ENCODE results near the gene SLC7A14. TPM values are rescaled to one million over a fixed set of nuclear protein-coding genes. Genes with fewer than 3 reads are reported as not detected.

The SLC7A14 gene
- total RNA-seq, 4 donors from 2014 or later = under 0.01 to 0.06 (median under 0.01) TPM; not detected in 1

DNA sequence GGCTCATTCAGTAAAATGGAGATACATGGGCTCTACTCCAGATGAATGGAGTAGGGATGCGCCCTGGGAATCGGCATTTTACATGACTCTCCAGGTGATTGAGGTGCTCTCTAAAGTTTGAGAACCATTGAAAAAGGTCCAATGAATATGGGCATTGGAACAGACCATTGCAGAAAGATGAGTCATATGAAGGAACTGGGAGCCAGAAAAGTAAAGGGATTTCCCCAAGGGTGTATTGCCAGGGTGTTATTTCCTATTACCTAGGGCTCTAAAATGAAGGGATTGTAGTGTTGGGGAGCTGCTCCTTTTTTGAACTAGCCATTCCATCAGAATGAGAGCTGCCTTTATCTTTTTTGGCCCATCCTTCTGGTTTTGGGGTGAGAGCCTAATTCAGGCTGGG is 145.5 kb downstream of the SLC7A14 start:
- ATAC-seq (ENCODE audit: low FRiP score) (peak; percentile 75), DNase-seq (ENCODE audit: low spot score) (no peak)
- TF ChIP-seq, protein P1, sequence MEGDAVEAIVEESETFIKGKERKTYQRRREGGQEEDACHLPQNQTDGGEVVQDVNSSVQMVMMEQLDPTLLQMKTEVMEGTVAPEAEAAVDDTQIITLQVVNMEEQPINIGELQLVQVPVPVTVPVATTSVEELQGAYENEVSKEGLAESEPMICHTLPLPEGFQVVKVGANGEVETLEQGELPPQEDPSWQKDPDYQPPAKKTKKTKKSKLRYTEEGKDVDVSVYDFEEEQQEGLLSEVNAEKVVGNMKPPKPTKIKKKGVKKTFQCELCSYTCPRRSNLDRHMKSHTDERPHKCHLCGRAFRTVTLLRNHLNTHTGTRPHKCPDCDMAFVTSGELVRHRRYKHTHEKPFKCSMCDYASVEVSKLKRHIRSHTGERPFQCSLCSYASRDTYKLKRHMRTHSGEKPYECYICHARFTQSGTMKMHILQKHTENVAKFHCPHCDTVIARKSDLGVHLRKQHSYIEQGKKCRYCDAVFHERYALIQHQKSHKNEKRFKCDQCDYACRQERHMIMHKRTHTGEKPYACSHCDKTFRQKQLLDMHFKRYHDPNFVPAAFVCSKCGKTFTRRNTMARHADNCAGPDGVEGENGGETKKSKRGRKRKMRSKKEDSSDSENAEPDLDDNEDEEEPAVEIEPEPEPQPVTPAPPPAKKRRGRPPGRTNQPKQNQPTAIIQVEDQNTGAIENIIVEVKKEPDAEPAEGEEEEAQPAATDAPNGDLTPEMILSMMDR (IDR thresholded peaks at IDR 0.05) = no peak

DNA sequence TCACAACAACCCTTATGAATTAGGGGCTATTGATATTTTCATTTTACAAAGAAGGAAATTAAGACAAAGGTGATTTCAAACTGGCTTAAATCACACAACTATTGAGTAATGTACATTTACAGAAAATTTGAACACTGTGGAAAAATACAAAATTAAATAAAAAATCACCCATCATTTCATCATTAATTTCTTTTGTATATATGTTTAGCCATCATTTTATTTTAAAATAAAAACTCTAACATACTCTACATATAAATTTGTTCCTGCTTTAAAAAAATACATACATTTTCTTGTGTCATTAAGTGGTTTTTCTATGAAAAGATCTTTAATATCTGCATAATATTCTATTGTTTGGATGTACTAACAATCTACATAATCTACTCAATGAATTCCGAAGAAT is 147.0 kb downstream of the SLC7A14 start:
- TF ChIP-seq, protein P1 (IDR thresholded peaks at IDR 0.05) = no peak
- ATAC-seq (ENCODE audit: low FRiP score) = no peak
- DNase-seq (ENCODE audit: low spot score) = no peak

DNA sequence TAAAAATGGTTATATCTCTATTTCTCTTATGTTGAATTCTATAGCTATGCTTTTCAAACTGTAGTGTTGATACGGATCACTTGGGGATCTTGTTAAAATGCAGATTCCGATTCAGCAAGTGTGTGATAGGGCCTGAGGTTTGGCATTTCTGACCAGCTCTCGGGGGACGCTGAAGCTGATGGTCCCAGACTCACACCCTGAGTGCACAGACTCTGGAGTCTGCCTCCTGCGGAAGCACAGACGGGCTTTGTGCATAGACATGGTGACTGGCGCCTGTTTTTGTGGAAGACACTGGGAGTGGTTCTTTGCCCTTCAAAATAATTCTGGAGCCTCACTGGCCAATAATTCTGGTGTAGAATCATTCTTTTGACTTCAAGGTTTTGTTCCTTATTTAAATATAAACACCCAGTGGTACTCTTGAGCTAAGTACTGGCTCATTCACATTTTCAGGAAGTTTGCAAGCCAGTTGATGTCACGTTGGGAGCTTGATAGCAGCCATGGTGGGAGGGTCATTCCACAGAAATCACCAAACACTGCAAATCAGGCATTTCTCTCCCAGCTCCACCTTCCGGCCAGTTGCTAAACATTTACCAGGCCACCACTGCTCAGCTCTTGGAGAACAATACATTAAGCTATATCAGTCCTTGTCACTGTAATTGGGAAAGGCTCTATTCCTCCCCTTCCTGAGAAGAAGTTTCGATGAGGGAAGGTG is 148.0 kb downstream of the SLC7A14 start:
- TF ChIP-seq, protein P1 (IDR thresholded peaks at IDR 0.05) = no peak
- ATAC-seq (ENCODE audit: low FRiP score) = no peak
- DNase-seq (ENCODE audit: low spot score) = no peak

DNA sequence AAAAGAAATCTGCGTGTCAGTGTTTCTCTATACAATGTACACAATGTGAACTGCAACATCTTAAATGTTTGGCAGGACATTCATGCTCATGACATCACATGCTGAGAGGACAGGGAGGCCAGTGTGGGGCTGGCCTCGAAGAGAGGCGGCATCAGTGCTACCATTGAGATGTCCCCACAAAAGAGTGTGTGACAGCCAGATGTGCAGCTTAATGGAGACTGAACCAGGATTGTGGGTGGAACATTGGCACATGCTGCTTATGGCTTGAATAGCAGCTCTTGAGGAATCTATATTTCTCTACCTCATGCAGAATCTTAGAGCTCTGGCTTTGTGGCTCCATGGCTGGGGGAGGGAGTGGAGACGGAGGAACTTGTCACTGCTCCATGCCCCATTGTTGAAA is 148.7 kb downstream of the SLC7A14 start:
- TF ChIP-seq, protein P1 (IDR thresholded peaks at IDR 0.05) = no peak
- DNase-seq (ENCODE audit: low spot score) (no peak), ATAC-seq (ENCODE audit: low FRiP score) (no peak)

DNA sequence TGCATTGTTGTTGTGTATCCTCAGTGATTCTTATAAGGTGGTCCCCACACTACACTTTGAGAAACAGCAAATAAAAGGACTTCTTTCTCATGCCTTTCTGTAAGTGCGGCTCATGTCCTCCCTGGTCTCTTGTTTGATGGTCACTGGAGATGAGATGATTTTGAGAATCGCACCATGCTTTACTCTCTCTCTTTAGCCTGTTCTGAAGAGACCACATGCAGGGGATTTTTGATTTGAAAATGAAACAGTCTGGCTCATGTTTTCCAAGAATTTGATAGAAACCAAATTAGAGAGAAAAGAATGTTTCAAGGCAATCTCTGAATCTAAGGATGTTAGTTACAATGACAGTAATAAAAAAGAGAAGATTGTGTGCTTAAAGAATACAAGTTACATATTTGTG is 149.2 kb downstream of the SLC7A14 start:
- TF ChIP-seq, protein P1 (IDR thresholded peaks at IDR 0.05) = no peak
- DNase-seq (ENCODE audit: low spot score) = no peak
- no peak for ATAC-seq (ENCODE audit: low FRiP score)

DNA sequence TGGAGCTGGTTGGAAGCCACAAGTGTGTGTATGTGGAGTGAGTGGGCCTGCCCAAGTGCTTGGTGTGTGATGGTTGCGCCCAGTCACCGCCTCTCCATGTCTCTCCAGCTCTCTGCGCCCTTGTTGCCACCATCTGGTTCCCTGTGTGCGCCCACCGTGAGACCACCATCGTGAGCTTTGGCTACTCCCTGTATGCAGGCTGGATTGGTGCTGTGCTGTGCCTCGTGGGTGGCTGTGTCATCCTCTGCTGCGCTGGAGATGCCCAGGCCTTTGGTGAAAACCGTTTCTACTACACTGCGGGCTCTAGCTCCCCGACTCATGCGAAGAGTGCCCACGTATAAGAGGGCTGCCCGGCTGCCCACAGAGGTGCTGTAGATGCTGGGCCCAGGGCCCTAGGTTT is 153.5 kb downstream of the SLC7A14 start:
- TF ChIP-seq, protein P1 (IDR thresholded peaks at IDR 0.05) = no peak
- ATAC-seq (ENCODE audit: low FRiP score) (no peak), DNase-seq (ENCODE audit: low spot score) (no peak)

DNA sequence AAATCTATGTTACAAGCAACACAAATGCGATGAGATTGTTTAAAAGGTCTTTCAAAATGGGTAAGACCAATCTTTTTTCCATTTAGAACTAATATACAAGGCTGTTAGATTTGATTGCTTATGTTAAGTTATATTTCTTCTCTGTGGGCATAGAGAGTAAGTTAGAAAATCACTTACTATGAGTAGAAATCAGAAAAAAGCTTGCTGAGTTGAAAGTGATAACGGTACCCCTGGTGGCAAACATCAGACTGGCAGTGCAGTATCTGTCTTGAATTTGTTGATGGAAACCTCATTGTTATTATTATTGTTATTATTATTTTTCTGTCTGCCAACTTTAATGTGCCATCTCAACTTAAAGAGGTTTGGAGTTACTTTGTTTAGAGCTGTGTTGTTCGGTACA is 154.8 kb downstream of the SLC7A14 start:
- TF ChIP-seq, protein P1 (IDR thresholded peaks at IDR 0.05) = no peak
- ATAC-seq (ENCODE audit: low FRiP score) (no peak), DNase-seq (ENCODE audit: low spot score) (no peak)
